Dendritic cell treated with granulocyte-macrophage colony-stimulating factor and Interleukin-4, amounts not matched to agents 40 ng/mL and 50 ng/mL, for 4 days (primary cell): ENCODE data around the gene WFS1.

Experiments used
- H3K27ac Mint-ChIP-seq: one replicate; pipeline ENCODE4 v1.8.0; 2022; ENCODE audit warnings: mild to moderate bottlenecking, mixed read lengths
- H3K27me3 Mint-ChIP-seq: one replicate; pipeline ENCODE4 v1.8.0; 2022; ENCODE audit warnings: mild to moderate bottlenecking, mixed read lengths
- H3K36me3 Mint-ChIP-seq: one replicate; pipeline ENCODE4 v1.8.0; 2022; ENCODE audit warnings: low read depth, mixed read lengths
- H3K4me1 Mint-ChIP-seq: one replicate; pipeline ENCODE4 v1.8.0; 2022; ENCODE audit warnings: low read depth, mixed read lengths
- H3K4me3 Mint-ChIP-seq: one replicate; pipeline ENCODE4 v1.8.0; 2022; ENCODE audit warnings: mild to moderate bottlenecking, moderate library complexity, mixed read lengths
- H3K9me3 Mint-ChIP-seq: one replicate; pipeline ENCODE4 v1.8.0; 2022; ENCODE audit warnings: mixed read lengths
- intact Hi-C: fragments of 100-400 bp; cut with micrococcal nuclease; formaldehyde crosslinking; loops from one replicate; pipeline ENCODE4 v1.15.0; 2022

WFS1 gene

GRCh38 chr4:6259886-6260285 is 9.8 kb upstream of the WFS1 start:
- Mint-ChIP-seq H3K4me1 (peaks cover 14% of the 10 kb centered on the region), H3K27ac (no peak overlapping the region), H3K27me3 (peaks cover 40% of the 10 kb centered on the region), H3K9me3 (peaks cover 13% of the 10 kb centered on the region), H3K4me3 (no peak overlapping the region), H3K36me3 (no peaks in the 10 kb centered on the region)
- intact Hi-C loops, result loop anchor here (10.0 kb wide), 1 partner anchor 285 kb away; no protein-coding TSS in a partner anchor

DNA sequence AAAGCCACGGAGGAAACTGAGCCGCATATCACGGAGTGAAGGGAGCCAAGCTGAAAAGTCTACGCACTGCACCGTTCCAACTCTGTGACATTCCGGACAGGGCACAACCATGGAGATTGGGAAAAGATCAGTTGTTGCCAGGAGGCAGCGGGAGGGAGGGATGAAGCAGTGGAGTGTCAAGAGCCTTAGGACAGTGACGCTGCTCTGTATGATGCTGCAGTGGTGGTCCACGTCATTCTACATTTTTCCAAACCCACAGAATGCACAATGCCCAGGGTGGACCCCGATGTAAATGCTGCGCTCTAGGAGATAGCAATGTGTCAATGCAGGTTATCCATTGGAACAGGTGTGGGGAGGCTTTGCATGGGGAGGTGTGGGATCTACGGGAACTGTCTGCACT is 7.5 kb upstream of the WFS1 start:
- H3K36me3 Mint-ChIP-seq, result no peaks in the 10 kb centered on the region
- H3K9me3 Mint-ChIP-seq, result no peaks in the 10 kb centered on the region
- peaks cover 12% of the 10 kb centered on the region for H3K4me1 Mint-ChIP-seq
- intact Hi-C loops, result no loop called here
- H3K27ac Mint-ChIP-seq, result no peak overlapping the region
- H3K27me3 Mint-ChIP-seq, result peaks cover 42% of the 10 kb centered on the region
- no peak overlapping the region for H3K4me3 Mint-ChIP-seq

DNA sequence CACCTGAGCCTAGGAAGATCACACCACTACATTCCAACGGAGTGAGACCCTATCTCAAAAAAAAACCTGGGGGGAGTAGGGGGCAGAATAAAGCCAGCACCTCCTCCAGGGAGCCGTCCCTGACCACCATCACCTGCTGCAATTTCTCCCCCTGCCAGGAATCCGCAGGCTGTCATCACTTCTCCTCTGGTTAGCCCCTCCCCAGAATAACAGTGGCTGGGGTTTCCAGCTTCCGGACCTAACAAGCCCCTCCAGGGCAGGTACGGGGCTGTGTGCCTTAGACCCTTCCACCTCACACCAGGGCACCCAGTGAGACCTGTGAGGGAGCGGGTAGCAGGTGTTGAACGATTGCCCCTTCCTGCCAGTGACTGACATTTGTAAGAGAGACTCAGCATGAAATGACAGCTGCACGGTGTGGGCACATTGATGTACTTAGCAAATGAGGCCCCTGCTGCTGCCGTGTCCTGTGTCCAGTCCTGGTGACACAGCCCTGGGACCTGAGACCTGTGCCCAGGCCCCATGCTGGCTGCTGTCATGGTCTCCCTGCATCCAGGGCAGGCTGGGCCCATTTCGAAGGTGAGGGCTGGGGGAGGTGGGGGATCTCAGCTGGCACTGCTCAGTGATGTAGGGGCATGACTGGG is 6.7 kb upstream of the WFS1 start:
- Mint-ChIP-seq H3K27me3 (peaks cover 41% of the 10 kb centered on the region), H3K27ac (no peak overlapping the region), H3K9me3 (no peaks in the 10 kb centered on the region), H3K4me1 (peaks cover 12% of the 10 kb centered on the region), H3K36me3 (no peaks in the 10 kb centered on the region), H3K4me3 (no peak overlapping the region)
- intact Hi-C loops, result no loop called here

GRCh38 chr4:6263526-6264224 is 6.0 kb upstream of the WFS1 start:
- Mint-ChIP-seq H3K9me3 (no peaks in the 10 kb centered on the region), H3K27ac (no peak overlapping the region), H3K36me3 (no peaks in the 10 kb centered on the region), H3K4me3 (no peak overlapping the region), H3K27me3 (peaks cover 44% of the 10 kb centered on the region), H3K4me1 (peaks cover 19% of the 10 kb centered on the region)
- intact Hi-C loops, result no loop called here

- Mint-ChIP-seq H3K4me1 (peaks cover 21% of the 10 kb centered on the region), H3K27ac (no peak overlapping the region), H3K27me3 (peaks cover 47% of the 10 kb centered on the region), H3K9me3 (no peaks in the 10 kb centered on the region), H3K36me3 (no peaks in the 10 kb centered on the region), H3K4me3 (no peak overlapping the region)
- intact Hi-C loops, result no loop called here
These were observed 5.5 kb upstream of the WFS1 start for GRCh38 chr4:6264225-6264540.

DNA sequence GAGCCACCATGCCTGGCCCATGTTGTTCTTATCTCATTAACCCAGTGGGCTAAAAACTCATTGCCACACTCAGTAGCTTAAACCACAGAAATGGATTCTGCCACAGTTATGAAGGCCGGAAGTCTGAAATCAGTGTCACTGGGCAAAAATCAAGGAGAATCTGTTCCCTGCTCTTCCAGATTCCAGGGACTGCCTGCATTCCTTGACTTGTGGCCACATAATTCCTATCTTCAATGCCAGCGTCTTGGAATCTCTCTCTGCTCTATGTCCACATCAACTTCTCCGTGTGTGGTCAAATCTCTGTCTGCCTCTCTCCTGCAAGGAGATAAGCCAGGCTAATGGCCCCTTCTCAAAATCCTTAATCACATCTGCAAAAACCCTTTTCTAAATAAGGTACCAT is 4.1 kb upstream of the WFS1 start:
- intact Hi-C loops, result no loop called here
- Mint-ChIP-seq H3K4me3 (no peak overlapping the region), H3K27me3 (peaks cover 48% of the 10 kb centered on the region), H3K27ac (no peak overlapping the region), H3K36me3 (no peaks in the 10 kb centered on the region), H3K9me3 (no peaks in the 10 kb centered on the region), H3K4me1 (peaks cover 25% of the 10 kb centered on the region)

GRCh38 chr4:6267573-6267972 is 2.1 kb upstream of the WFS1 start:
- Mint-ChIP-seq H3K9me3 (no peaks in the 10 kb centered on the region), H3K36me3 (no peaks in the 10 kb centered on the region), H3K4me3 (no peak overlapping the region), H3K27ac (peak overlapping the region; percentile 63), H3K4me1 (peaks cover 25% of the 10 kb centered on the region), H3K27me3 (peaks cover 58% of the 10 kb centered on the region)
- intact Hi-C loops, result no loop called here

DNA sequence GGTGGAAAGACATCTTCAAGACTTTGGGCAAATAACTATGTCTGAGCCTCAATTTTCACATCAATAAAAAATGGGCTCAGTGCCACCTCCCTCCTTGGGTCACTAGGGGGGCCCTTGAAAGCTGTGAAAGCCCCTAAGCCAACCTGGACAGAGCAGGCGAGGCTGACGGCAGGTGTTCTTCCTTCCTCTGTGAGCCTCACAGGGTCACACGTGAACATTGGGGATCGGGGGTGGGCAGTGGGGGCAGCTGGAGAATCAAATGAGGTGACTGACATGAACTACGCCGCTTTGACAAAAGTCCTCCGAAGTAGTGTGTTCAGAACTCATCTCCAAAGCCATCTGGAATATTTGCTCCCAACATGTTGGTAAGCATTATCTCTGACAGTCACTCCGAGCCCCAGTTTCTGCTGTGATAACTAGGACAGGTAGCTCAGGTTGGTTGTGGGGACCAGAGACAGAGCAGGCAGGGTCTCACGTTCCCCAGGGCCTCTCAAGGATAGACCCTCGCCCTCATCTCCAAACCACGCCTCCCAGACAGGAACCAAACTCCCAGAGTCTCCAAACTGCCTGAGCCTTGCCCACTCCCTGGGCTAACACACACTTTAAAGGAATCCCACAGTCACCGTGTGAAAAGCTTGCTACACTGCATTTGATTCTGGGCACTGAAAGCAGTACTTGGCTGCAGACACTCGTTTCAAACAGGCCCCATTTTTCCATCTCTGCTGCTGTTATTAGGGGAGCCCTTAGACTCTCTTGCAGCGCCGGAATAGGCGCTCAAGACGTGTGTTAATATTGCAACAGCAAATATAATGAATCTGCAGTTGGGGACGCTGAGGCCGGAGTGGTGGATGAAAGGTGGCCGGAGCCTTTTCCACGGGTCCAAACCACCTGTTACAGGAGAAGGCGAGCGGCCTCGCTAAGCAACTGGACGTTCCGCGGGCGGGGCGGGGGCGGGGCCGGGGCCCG is 717 bp upstream of the WFS1 start:
- no peaks in the 10 kb centered on the region for H3K36me3 Mint-ChIP-seq
- H3K4me1 Mint-ChIP-seq, result peaks cover 25% of the 10 kb centered on the region
- intact Hi-C loops, result no loop called here
- H3K27ac Mint-ChIP-seq, result no peak overlapping the region
- peaks cover 59% of the 10 kb centered on the region for H3K27me3 Mint-ChIP-seq
- H3K9me3 Mint-ChIP-seq, result no peaks in the 10 kb centered on the region
- H3K4me3 Mint-ChIP-seq, result peak overlapping the region; percentile 61

DNA sequence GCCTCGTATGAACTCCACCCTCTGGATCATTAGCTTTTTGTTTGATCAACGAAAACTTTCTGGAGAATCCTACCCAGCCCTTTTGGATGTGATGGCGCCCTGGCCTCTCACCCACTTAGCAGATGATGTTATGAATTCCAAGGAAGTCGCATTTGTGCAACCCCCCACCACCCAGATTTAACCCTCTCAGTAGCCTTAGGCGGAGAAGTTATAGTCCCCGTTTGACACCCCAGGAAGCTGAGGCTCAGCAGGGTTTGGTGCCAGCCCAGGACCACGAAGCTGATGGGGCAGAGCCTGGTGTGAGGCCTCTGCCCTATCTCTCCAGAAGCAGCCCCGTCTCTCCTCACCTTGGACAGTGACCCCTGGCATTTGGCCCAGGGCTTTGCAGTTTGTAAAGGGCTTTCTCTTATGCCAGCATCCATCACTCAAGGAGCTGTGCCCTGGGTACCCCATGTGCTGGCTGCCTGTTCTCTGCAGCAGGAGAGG is 1.0 kb downstream of the WFS1 start:
- H3K27ac Mint-ChIP-seq, result no peak overlapping the region
- peaks cover 59% of the 10 kb centered on the region for H3K27me3 Mint-ChIP-seq
- intact Hi-C loops, result no loop called here
- H3K36me3 Mint-ChIP-seq, result no peaks in the 10 kb centered on the region
- no peaks in the 10 kb centered on the region for H3K9me3 Mint-ChIP-seq
- H3K4me3 Mint-ChIP-seq, result peak overlapping the region; percentile 54
- peaks cover 25% of the 10 kb centered on the region for H3K4me1 Mint-ChIP-seq

GRCh38 chr4:6271206-6271605 is 1.6 kb downstream of the WFS1 start:
- Mint-ChIP-seq H3K27ac (no peak overlapping the region), H3K4me1 (peaks cover 25% of the 10 kb centered on the region), H3K4me3 (no peak overlapping the region), H3K27me3 (peaks cover 56% of the 10 kb centered on the region), H3K36me3 (no peaks in the 10 kb centered on the region), H3K9me3 (no peaks in the 10 kb centered on the region)
- intact Hi-C loops, result no loop called here

- Mint-ChIP-seq H3K27me3 (peaks cover 56% of the 10 kb centered on the region), H3K4me3 (no peak overlapping the region), H3K9me3 (no peaks in the 10 kb centered on the region)
These were observed 2.2 kb downstream of the WFS1 start for GRCh38 chr4:6271701-6272465.

DNA sequence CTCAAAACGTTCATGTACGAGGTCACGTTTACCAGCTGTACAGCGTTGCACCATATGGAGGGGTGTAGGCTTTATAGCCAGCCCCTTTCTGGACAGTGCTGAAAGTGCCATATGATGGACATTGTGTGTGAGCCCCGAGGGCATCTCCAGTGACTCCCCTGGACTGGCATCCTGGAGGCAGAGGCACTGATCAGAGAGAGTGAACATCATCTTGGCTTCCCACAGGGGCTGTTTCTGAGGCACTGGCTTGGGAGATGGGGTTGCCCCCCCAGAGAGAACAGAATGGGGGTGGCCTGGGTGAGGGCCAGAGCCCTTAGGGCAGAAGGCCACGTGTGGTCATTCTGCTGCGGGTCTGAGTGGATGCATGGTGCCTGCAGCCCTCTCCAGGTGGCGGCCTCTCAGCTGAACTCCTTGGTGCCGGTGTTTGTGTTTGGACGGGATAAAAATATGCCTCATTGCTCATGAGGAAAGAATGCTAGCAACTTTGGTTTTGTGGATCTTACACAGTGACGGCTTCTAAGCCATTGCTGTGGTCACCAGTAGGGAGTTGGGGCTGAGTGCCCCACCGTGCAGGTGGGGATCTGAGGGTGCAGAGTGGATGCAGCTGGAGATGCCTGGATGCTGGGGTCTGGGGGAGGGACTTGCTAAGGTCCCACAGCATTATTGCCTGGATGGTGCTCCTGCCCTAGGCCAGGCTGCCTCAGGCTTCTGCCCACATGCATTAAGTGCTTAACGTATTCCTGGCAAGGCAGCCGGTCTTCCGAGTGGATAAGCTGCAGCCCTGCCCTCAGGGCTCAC is 3.4 kb downstream of the WFS1 start:
- H3K27ac Mint-ChIP-seq, result no peak overlapping the region
- no peaks in the 10 kb centered on the region for H3K9me3 Mint-ChIP-seq
- intact Hi-C loops, result no loop called here
- peaks cover 53% of the 10 kb centered on the region for H3K27me3 Mint-ChIP-seq
- H3K4me3 Mint-ChIP-seq, result no peak overlapping the region
- H3K36me3 Mint-ChIP-seq, result no peaks in the 10 kb centered on the region
- H3K4me1 Mint-ChIP-seq, result peaks cover 12% of the 10 kb centered on the region

More at GRCh38 chr4:6271701-6272465, 2.2 kb downstream of the WFS1 start:
- Mint-ChIP-seq H3K27ac (no peak overlapping the region), H3K36me3 (no peaks in the 10 kb centered on the region), H3K4me1 (peaks cover 23% of the 10 kb centered on the region)
- intact Hi-C loops, result no loop called here

DNA sequence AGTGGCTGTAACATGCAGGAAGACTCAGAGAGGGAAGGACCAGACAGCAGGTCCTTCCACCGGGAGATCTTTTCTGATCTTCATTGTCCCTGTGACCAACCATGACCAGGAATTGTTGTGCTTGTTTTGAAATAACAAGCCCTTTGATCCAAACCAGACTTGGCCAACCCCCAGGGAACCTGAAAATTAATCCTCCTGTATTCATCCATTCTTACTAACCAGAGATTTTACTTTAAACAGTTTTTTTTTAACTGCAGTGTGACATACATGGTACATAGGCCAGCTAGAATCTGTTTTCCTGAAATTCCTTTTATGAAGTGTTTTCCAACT is 4.0 kb downstream of the WFS1 start:
- H3K36me3 Mint-ChIP-seq, result no peaks in the 10 kb centered on the region
- H3K27ac Mint-ChIP-seq, result no peak overlapping the region
- peaks cover 9% of the 10 kb centered on the region for H3K4me1 Mint-ChIP-seq
- peaks cover 52% of the 10 kb centered on the region for H3K27me3 Mint-ChIP-seq
- no peaks in the 10 kb centered on the region for H3K9me3 Mint-ChIP-seq
- intact Hi-C loops, result no loop called here
- no peak overlapping the region for H3K4me3 Mint-ChIP-seq
